GM12878 (cell line): ENCODE data around the gene DPP6. TPM values are rescaled to one million over a fixed set of nuclear protein-coding genes. Genes with fewer than 3 reads are reported as not detected.

ENCODE experiments used
- ATAC-seq: fragments of 200-7000 bp; cut with Tn5 transposase; 3 replicates; pipeline ENCODE4 v1.9.1; 2020; ENCODE audit warnings: mild to moderate bottlenecking, moderate library complexity
- BruUV-seq: library from RNA; stranded (reverse); fragments of 400-500 nt; replicated peaks from 2 replicates; lab custom pipeline; 2021; lab: Mats Ljungman, UMichigan
- CTCF ChIA-PET: fragments of 300-600 bp; sonication (Branson Sonifier 250); formaldehyde crosslinking; extraction: SDS; loops from one replicate; lab custom pipeline; 2021; ENCODE audit warnings: inconsistent platforms; lab: Yijun Ruan, JAX
- POLR2A ChIA-PET: fragments of 350-600 bp; formaldehyde crosslinking; extraction: SDS; loops from one replicate; lab custom pipeline; 2021; ENCODE audit warnings: inconsistent platforms; lab: Charles Lee
- RAD21 ChIA-PET: fragments of 300-600 bp; sonication (Branson Sonifier 250); formaldehyde crosslinking; loops from one replicate; lab custom pipeline; 2023; ENCODE audit warnings: antibody characterized with exemption; ENCODE audit not compliant: unreplicated experiment; lab: Charles Lee
- SMC1A ChIA-PET: fragments of 300-600 bp; sonication (Branson Sonifier 250); formaldehyde crosslinking; loops from one replicate; lab custom pipeline; 2023; ENCODE audit not compliant: unreplicated experiment, uncharacterized antibody; lab: Charles Lee
- DNase-seq: peaks from one replicate; pipeline ENCODE4 v3.0.0-alpha.2; 2011; ENCODE audit warnings: low read depth, low spot score
- FAIRE-seq: peaks from 3 replicates; lab custom pipeline; 2011; peaks lifted over from hg19 to GRCh38; lab: Jason Lieb, UNC
- H2AFZ ChIP-seq: 2 replicates; pipeline ENCODE4 v1.6.0; 2011; ENCODE audit warnings: low read depth, low read length, control low read depth; ENCODE audit not compliant: control insufficient read depth
- H3K27ac ChIP-seq: 2 replicates; pipeline ENCODE4 v1.5.1; 2011; ENCODE audit warnings: control low read depth; ENCODE audit not compliant: control insufficient read depth, insufficient read depth
- H3K27me3 ChIP-seq, 2 experiments: replicated peaks in 1 of 2; 2 replicates each; pipeline versions ENCODE4 v1.6.0 to v1.6.1; 2011; ENCODE audit warnings: low read length in 1 of 2; ENCODE audit not compliant: control insufficient read depth in 2 of 2, insufficient read depth in 2 of 2
- H3K36me3 ChIP-seq, 2 experiments: 2 replicates each; pipeline ENCODE4 v1.5.1; 2011; ENCODE audit warnings: low read length in 1 of 2; ENCODE audit not compliant: control insufficient read depth in 2 of 2, insufficient read depth in 2 of 2
- H3K4me1 ChIP-seq: 2 replicates; pipeline ENCODE4 v1.6.1; 2011; ENCODE audit warnings: mild to moderate bottlenecking, low read length, moderate library complexity, mixed read lengths; ENCODE audit not compliant: control insufficient read depth, insufficient read depth
- H3K4me2 ChIP-seq: 2 replicates; pipeline ENCODE4 v1.6.0; 2011; ENCODE audit warnings: control low read depth; ENCODE audit not compliant: control insufficient read depth, insufficient read depth
- H3K4me3 ChIP-seq: fragments of 200-600 bp; sonication (generic); 2 replicates; pipeline ENCODE4 v1.5.1; 2016
- H3K79me2 ChIP-seq: 2 replicates; pipeline ENCODE4 v1.6.0; 2011; ENCODE audit warnings: low read length; ENCODE audit not compliant: control insufficient read depth, insufficient read depth
- H3K9ac ChIP-seq: 2 replicates; pipeline ENCODE4 v1.8.0; 2011; ENCODE audit warnings: low read length, control low read depth, mixed read lengths; ENCODE audit not compliant: control insufficient read depth, insufficient read depth
- H3K9me3 ChIP-seq: replicated peaks from 3 replicates; pipeline ENCODE4 v1.5.1; 2011; ENCODE audit warnings: mild to moderate bottlenecking, low read length; ENCODE audit not compliant: control insufficient read depth, insufficient read depth
- H4K20me1 ChIP-seq: 2 replicates; pipeline ENCODE4 v1.6.0; 2011; ENCODE audit not compliant: control insufficient read depth, insufficient read depth
- MTA3 ChIP-seq: IDR thresholded peaks from 2 replicates; pipeline ENCODE4 v1.6.1; 2012; ENCODE audit warnings: low read length, inconsistent platforms, borderline replicate concordance
- ZNF207 ChIP-seq: fragments of 450-650 bp; IDR thresholded peaks from 2 replicates; pipeline ENCODE4 v1.6.1; 2014; ENCODE audit warnings: antibody characterized with exemption, mild to moderate bottlenecking, borderline replicate concordance
- ZNF592 ChIP-seq: fragments of 450-650 bp; IDR thresholded peaks from 2 replicates; pipeline ENCODE4 v1.6.1; 2017; ENCODE audit warnings: mild to moderate bottlenecking, moderate library complexity
- WGBS: methylation state at CpG from one replicate; pipeline ENCODE4 v1.1.6; 2016; ENCODE audit warnings: low lambda C conversion rate; ENCODE audit not compliant: insufficient replicate concordance, insufficient coverage; ENCODE audit errors: missing lambda C conversion rate; 5-methylcytosine and 5-hydroxymethylcytosine counted together
- in situ Hi-C: fragments of 300-500 bp; cut with MboI; formaldehyde crosslinking; loops from 9 replicates; pipeline ENCODE4 v1.14.3; 2018; ENCODE audit warnings: mixed read lengths
- intact Hi-C: fragments of 100-400 bp; cut with micrococcal nuclease; formaldehyde crosslinking; loops from one replicate; pipeline ENCODE4 v1.14.2; 2022; ENCODE audit not compliant: unreplicated experiment
- polyA plus RNA-seq, 11 experiments: library from polyadenylated mRNA; depleted of rRNA in 4 of 11; unstranded in 6 of 11; stranded (reverse) in 5 of 11; fragments of >200 nt; fragmentation: Nextera tagmentation in 4 of 11; fragmentation: Illumina TruSeq in 1 of 11; extraction: Ambion mirVana in 4 of 11; extraction: Trizol in 1 of 11; gene quantifications; 1 replicate in 1 of 11; 2 replicates in 10 of 11; pipeline versions ENCODE4 v1.2.1 to v1.2.3, GENCODE V29; 2011 to 2016; ENCODE audit warnings: inconsistent platforms in 2 of 11, missing spikeins in 2 of 11, low read depth in 1 of 11
- total RNA-seq, 4 experiments: library from RNA; depleted of rRNA in 3 of 4; stranded (reverse); fragments of >200 nt in 3 of 4; fragmentation: Illumina TruSeq in 1 of 4; extraction: Trizol in 1 of 4; gene quantifications; 2 replicates each; pipeline versions ENCODE4 v1.2.1 to v1.2.3, GENCODE V29; 2013 to 2021
- TF ChIP-seq, protein P1 (sequence below): fragments of 450-650 bp; IDR thresholded peaks from 2 replicates; pipeline ENCODE4 v1.6.1; 2017; ENCODE audit warnings: mild to moderate bottlenecking, low read depth, inconsistent platforms; ENCODE audit not compliant: poor library complexity, severe bottlenecking

Gene DPP6
- total and polyA plus RNA-seq, 10 of the 15 experiments (the other 5 are each of a cell fraction or from before 2014, with no cell fraction given): not detected

- ATAC-seq: no peak
- Histone ChIP-seq H3K27me3 (no peaks in the 10 kb centered on the region), H3K36me3 (no peaks in the 10 kb centered on the region), H3K4me3 (no peak overlapping the region), H2AFZ (no peak overlapping the region), H3K4me1 (no peaks in the 10 kb centered on the region), H3K9me3 (no peaks in the 10 kb centered on the region; the same call in 2 of the 3 replicates), H4K20me1 (no peaks in the 10 kb centered on the region), H3K27ac (no peak overlapping the region), H3K4me2 (no peak overlapping the region), H3K79me2 (no peaks in the 10 kb centered on the region), H3K9ac (no peak overlapping the region)
- TF ChIP-seq ZNF207 (no peak), ZNF592 (no peak), MTA3 (no peak)
- TF ChIP-seq, protein P1, sequence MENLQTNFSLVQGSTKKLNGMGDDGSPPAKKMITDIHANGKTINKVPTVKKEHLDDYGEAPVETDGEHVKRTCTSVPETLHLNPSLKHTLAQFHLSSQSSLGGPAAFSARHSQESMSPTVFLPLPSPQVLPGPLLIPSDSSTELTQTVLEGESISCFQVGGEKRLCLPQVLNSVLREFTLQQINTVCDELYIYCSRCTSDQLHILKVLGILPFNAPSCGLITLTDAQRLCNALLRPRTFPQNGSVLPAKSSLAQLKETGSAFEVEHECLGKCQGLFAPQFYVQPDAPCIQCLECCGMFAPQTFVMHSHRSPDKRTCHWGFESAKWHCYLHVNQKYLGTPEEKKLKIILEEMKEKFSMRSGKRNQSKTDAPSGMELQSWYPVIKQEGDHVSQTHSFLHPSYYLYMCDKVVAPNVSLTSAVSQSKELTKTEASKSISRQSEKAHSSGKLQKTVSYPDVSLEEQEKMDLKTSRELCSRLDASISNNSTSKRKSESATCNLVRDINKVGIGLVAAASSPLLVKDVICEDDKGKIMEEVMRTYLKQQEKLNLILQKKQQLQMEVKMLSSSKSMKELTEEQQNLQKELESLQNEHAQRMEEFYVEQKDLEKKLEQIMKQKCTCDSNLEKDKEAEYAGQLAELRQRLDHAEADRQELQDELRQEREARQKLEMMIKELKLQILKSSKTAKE: no peak
- ChIA-PET CTCF (no interaction called here), SMC1A (interaction anchor here (1.0 kb wide), 1 partner anchor 12 kb away, joined by 4 read pairs; no protein-coding TSS in a partner anchor), POLR2A (no interaction called here), RAD21 (no interaction called here)
- no TSS peak for BruUV-seq
- FAIRE-seq: no peak
- in situ Hi-C loops: no loop called here
- DNase-seq: no peak
- 28% methylated on average over 12 of the region's 12 CpGs for WGBS
- intact Hi-C loops: no loop called here
Observed at GRCh38 chr7:154855366-154855765, 803.2 kb downstream of the DPP6 start.
